GM23248 (cell line): ENCODE data around the gene CIC.

Experiments
- EZH2 ChIP-seq: fragments of 200-600 bp; sonication (generic); IDR thresholded peaks from 2 replicates; pipeline ENCODE4 v1.6.1; 2018; ENCODE audit warnings: antibody characterized with exemption, mild to moderate bottlenecking; ENCODE audit not compliant: insufficient read depth, poor library complexity, severe bottlenecking
- EZH2phosphoT487 ChIP-seq: fragments of 200-600 bp; sonication (generic); IDR thresholded peaks from 2 replicates; pipeline ENCODE4 v1.6.1; 2018; ENCODE audit warnings: antibody characterized with exemption, moderate library complexity, mild to moderate bottlenecking, low read depth; ENCODE audit not compliant: insufficient read depth

DNA sequence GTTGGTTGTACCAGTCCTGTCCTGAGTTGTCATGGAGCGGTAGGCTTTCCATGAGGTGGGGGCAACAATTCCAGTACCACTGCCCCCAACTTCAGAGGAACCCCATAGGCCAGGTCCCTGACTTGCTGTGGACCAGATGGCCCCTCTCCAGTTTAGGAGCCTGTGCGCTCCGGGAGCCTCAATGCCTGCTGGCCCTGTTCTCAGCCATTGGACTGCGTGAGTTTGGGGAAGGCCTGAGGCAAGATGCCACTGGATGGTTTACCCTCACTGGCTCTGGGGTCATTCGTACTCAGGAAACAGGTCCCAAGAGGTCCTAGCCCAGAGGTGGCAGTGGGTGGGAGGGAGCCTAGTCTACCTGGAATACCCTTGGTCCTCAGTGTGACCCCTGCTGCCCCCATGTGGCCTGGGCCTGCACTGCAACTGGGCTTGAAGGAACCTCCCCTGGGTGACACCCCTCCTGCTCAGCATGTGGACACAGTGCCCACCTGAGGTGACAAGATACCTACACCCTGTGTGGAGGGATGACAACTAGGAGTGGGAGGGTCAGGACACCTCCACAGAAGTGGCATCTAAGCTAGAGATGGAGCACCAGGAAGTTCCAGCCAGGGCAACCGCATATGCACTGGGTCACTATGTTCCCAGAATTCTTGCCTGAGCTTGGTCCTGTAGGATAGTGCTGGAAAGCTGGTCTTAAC is 26.9 kb downstream of the CIC start:
- TF ChIP-seq EZH2, result no peak
- no peak for TF ChIP-seq EZH2phosphoT487
